GM18873 (cell line): ENCODE results near the gene STXBP6.

Experiments used
- ATAC-seq: cut with Tn5 transposase; IDR thresholded peaks from one replicate; pipeline ENCODE4 v1.9.1; 2021; ENCODE audit warnings: mild to moderate bottlenecking, moderate library complexity, moderate number of reproducible peaks; ENCODE audit not compliant: unreplicated experiment, low FRiP score

The STXBP6 gene

GRCh38 chr14:24925771-24926374 lies 124.1 kb downstream of the STXBP6 start:
- no peak for ATAC-seq

GRCh38 chr14:24924544-24924943 lies 125.4 kb downstream of the STXBP6 start:
- no peak for ATAC-seq

DNA sequence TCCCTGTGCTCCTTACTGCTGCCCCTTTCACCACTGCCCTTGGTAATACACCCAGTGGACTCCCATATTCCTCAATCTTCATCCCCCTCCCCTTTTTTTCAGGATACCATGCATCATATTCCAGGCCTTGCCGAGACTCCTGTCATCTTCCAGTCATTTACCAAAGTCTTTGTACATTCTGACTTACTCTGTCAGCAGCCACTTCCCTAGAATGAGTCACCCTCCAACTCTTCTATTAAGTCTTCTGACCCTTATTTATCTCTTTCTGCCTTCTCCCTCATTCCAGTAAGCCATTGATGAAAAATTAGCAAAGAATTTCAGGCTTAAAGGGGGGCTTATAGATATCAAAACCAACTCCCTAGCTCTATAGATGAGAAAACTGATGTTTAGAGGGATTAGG lies 128.0 kb downstream of the STXBP6 start:
- ATAC-seq = no peak

- no peak for ATAC-seq
Measured at GRCh38 chr14:24920265-24921075, 129.5 kb downstream of the STXBP6 start.

DNA sequence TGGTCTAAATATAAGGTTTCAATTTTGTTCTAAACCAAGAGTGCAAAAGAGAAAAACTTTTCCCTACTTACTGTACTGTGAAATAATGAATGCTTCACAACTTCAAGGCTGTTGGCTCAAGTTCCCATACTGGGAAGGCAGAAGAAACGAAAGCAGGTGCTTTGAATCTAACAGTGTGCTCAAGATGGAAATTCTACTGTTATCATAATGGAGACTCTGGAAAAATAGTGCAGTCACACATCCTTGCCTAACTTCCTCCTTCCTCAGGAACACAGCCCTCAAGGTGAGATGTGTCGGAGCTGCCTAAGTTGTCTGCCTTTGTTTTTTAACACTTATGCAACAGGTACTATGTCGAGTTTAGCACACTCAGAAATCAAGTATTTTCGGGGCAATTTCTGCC lies 131.1 kb downstream of the STXBP6 start:
- no peak for ATAC-seq

DNA sequence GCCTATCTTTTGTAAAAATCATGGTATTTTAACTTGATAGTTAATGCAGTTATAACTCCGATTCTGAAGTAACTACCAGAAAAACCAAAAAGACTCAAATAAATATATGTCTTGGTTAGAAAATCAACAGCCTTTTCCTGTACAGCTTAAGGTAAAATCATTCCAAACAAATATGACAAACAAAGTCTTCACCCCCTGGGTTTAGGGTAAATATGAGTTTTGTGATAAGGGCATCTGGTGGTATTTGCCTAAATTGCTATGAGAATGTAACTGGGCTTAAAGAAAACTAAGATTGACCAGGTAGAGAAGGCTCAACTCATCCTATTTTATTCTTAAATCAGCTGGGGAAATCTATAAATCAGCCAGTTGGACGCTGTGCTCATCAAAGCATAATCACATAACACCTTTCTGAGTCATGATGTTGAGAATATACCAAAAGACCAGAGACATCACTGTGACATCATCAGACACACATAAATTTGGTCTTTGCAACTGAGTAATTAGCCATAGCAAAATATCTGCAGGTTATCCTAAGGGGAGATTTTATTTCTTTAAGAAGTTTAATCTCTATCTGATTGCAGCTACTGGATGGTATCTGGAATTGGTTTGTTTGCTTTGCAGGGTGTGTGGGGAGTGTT lies 133.9 kb downstream of the STXBP6 start:
- ATAC-seq = no peak

DNA sequence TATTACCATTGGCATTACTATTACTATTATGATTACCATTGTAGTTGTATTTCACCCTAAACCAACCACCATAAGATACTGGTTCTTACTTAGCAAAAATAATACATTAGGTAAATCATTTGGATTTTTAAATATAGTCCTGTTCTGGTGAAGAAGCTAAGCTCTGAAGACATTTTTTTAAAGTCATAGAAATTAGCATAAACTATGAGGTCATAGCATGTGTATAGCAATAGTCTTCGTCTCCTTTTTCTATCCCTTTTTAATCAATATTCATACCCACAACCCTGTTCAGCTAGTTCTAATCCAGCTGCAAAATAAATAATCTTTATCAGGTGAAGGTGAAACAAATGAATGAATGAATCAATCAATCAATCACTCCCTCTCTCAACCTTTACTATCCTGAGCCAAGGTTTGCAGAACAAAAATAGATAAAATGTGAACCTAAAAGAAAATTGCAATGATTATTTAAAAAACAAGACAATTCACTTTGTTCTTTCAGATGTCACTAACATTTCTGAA lies 134.5 kb downstream of the STXBP6 start:
- ATAC-seq = no peak

DNA sequence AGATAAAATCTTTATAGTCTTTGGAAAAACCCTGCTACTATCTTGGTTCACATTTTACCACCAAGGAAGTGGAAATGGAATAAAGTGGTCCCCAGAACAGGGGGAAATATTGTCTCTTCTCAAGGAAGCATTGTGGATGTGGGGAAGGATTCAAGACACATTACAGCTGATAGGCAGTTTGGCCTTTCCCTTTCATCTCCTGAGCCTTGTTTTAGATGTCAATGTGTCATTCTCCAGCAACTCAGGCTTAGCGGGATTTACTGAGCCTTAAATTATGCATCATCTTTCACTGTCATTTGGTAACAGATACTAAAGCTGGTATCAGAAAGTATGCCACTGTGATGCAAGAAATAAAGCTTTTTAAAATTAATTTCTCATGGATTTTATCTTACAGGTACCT lies 136.2 kb downstream of the STXBP6 start:
- no peak for ATAC-seq

DNA sequence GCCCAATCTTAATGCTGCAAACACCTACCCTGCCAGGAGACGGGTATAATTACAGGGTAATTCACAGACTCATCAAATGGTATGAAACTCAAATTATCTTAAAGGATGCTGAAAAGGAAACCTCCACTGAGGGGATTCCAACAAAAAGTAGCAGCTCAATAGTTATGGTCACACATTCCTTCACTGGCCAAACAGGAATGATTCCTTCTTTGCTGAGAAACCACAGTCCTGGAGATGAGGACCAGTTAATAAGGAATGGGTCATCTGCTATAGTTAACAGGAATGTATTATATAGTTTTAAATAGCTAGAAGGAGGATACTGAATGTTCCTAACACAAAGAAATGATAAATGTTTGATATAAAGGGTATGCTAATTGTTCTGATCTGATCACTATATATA lies 136.9 kb downstream of the STXBP6 start:
- ATAC-seq = no peak

DNA sequence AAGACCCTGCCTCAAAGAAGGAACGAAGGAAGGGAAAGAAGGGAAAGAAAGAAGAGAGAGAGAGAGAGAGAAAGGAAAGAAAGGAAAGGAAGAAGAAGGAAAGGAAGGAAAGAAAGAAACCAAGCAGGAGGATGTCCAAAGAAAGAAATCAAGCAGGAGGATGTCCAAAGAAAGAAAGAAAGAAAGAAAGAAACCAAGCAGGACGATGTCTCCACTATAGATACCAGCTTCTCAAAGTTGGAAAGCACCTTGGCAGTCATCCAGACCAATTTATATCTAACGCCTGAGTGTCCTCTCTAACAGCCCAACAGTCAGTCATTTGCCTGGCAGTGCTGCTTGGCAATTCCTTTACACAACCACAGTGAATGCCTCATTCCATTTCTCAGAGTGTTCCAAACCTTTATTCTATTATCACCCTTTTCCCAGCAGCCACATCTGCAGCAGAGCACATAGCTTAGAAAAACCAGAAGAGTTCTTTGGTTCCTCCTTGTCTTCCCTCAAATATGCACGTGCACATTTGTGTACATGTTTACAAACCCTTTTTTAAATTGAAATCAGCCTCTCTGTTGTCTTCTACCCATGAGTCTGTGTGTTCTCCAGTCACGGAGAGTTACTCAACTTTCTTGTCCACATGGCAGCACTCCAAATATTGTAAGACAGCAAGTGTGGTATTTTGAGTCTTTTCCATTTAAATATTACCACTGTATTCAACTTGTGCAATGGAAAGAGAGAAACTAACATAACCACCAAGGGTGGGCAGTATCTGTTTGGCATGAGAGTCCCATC lies 138.4 kb downstream of the STXBP6 start:
- no peak for ATAC-seq

DNA sequence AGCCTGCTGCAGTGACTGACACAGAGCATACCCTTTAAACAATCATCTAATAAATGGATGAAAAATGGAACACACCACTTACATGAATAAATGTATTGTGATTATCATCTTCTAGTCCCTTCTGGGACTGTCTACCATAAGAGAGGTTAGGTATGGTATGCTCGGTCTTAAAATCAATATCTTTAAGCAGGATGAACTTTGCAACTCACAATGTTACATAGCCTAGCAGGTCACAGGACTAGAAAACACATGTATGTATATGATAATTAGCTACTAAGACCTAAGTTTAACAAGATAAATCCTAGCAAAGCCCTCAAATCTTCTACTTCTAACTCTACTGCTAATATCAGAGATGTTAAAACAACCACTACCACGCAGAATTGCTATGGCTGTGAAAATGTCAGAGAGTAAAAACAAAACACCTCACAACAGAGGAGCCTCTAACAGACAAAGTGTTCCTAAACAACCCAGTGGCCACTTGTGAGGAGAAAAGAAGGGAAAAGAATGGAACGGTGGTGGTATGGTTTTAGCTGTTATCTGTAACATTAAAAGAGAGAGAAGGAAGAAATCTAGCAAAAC lies 139.4 kb downstream of the STXBP6 start:
- ATAC-seq = no peak

- no peak for ATAC-seq
Measured at GRCh38 chr14:24909523-24910302, 140.2 kb downstream of the STXBP6 start.

- no peak for ATAC-seq
Measured at GRCh38 chr14:24908592-24909236, 141.2 kb downstream of the STXBP6 start.

DNA sequence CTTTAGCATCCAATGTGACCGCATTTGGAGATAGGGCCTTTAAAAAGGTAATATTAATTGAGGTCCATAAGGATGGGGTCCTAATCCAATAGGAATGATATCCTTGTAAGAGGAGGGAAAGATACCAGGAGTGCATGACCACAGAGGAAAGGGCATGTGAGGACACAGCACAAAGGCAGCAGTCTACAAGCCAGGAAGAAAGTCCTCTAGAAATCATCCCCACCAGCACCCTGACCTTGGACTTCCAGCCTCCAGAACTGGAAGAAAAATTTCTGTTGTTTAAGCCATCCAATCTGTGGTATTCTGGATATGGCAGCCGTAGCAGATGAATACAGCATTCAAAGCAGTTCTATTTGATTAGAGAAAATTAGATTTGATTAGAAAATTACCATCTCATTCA lies 145.4 kb downstream of the STXBP6 start:
- ATAC-seq = no peak

- no peak for ATAC-seq
Measured at GRCh38 chr14:24903337-24903736, 146.6 kb downstream of the STXBP6 start.

GRCh38 chr14:24900269-24901100 lies 149.5 kb downstream of the STXBP6 start:
- ATAC-seq = no peak

GRCh38 chr14:24897793-24898192 lies 152.2 kb downstream of the STXBP6 start:
- ATAC-seq = no peak

DNA sequence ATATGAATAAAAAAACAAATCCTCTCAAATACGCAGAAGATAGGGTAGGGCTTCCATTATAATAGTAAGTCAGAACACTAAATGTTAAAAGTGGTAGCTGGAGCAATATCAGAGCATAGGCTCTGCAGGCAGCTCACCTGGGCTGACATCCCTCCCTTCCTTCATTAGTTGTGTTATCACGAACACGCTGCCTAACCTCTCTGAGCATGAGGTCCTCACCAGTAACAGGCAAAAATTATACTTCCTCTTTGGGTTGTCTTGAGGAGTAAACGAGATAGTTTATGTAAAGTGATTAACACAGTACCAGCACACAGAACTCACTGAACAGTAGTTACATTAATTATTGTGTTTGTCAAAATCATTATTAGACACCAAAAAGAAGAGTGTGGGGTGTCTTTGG lies 154.3 kb downstream of the STXBP6 start:
- no peak for ATAC-seq
